Thyroid gland (tissue), 4 donors: Measurements from ENCODE around the gene FXYD2. TPM values are rescaled to one million over a fixed set of nuclear protein-coding genes. Genes with fewer than 3 reads are reported as not detected.

Experiments used
- DNase-seq, 2 donors: peaks; one replicate each; pipeline ENCODE4 v3.0.0-alpha.2; 2019
- H3K27ac ChIP-seq, 3 donors: fragments of 200-600 bp; sonication (generic); 1 replicate in 2 of 3; 2 replicates in 1 of 3; pipeline ENCODE4 v1.5.1; 2016 to 2019; ENCODE audit warnings: mild to moderate bottlenecking in 1 of 3, moderate library complexity in 1 of 3
- H3K27me3 ChIP-seq: fragments of 200-600 bp; sonication (generic); one replicate; pipeline ENCODE4 v1.5.1; 2019
- H3K36me3 ChIP-seq, 2 donors: fragments of 200-600 bp; sonication (generic); one replicate each; pipeline ENCODE4 v1.5.1; 2016 to 2019
- H3K4me1 ChIP-seq, 2 donors: fragments of 200-600 bp; sonication (generic); one replicate each; pipeline ENCODE4 v1.5.1; 2017 to 2019
- H3K4me3 ChIP-seq, 3 donors: fragments of 200-600 bp; sonication (generic); replicated peaks in 1 of 3; 1 replicate in 2 of 3; 2 replicates in 1 of 3; pipeline ENCODE4 v1.5.1; 2016; ENCODE audit warnings: mild to moderate bottlenecking in 1 of 3
- H3K9me3 ChIP-seq: fragments of 200-600 bp; sonication (generic); one replicate; pipeline ENCODE4 v1.5.1; 2017
- CTCF ChIP-seq, 6 experiments: fragments of 200-600 bp in 3 of 6; fragments of 450-650 bp in 3 of 6; sonication (generic) in 3 of 6; IDR thresholded peaks; one replicate each; pipeline ENCODE4 v1.5.1; 2016 to 2019; ENCODE audit warnings: antibody characterized with exemption in 6 of 6, mild to moderate bottlenecking in 2 of 6, inconsistent platforms in 1 of 6, moderate library complexity in 1 of 6
- POLR2A ChIP-seq, 2 donors: fragments of 450-650 bp; IDR thresholded peaks; one replicate each; pipeline ENCODE4 v1.6.1; 2017; ENCODE audit warnings: antibody characterized with exemption in 2 of 2, mild to moderate bottlenecking in 2 of 2, moderate library complexity in 1 of 2
- WGBS, 2 donors: methylation state at CpG; one replicate each; pipeline ENCODE4 v1.1.5; 2017; 5-methylcytosine and 5-hydroxymethylcytosine counted together
- intact Hi-C: fragments of 100-400 bp; cut with DNase I; formaldehyde crosslinking; loops from one replicate; pipeline ENCODE4 v1.15.1; 2023
- total RNA-seq, 4 donors: library from RNA; depleted of rRNA; stranded (reverse); fragments of >200 nt; gene quantifications; one replicate each; pipeline ENCODE4 v1.2.3, GENCODE V29; 2016

The FXYD2 gene
- total RNA-seq, 4 donors from 2014 or later, result 0.42 to 2.8 (median 1.5) TPM

GRCh38 chr11:117796456-117796871 lies 28.1 kb downstream of the FXYD2 start:
- peak overlapping the region in 2 of 3 donors; percentile 36 to 73 for H3K4me3 ChIP-seq
- H3K9me3 ChIP-seq, result no peaks in the 10 kb centered on the region
- H3K36me3 ChIP-seq, result no peaks in the 10 kb centered on the region
- peaks cover 9% of the 10 kb centered on the region for H3K27me3 ChIP-seq
- peaks cover 11 to 20% of the 10 kb centered on the region in 2 donors for H3K4me1 ChIP-seq
- TF ChIP-seq POLR2A (IDR thresholded peaks at IDR 0.05) (no peak), CTCF (IDR thresholded peaks at IDR 0.05) (no peak)
- WGBS, 2 donors, result 0 to 6% methylated on average over 18 to 23 of the region's 35 CpGs
- DNase-seq, result no peak
- intact Hi-C loops, result loop anchor here (5.0 kb wide), 1 partner anchor 369 kb away; no protein-coding TSS in a partner anchor
- no peak overlapping the region for H3K27ac ChIP-seq

- H3K27ac ChIP-seq, result no peak overlapping the region
- peak overlapping the region in 2 of 3 donors; percentile 36 to 73 for H3K4me3 ChIP-seq
- intact Hi-C loops, result loop anchor here (5.0 kb wide), 1 partner anchor 369 kb away; no protein-coding TSS in a partner anchor
- TF ChIP-seq CTCF (IDR thresholded peaks at IDR 0.05) (no peak), POLR2A (IDR thresholded peaks at IDR 0.05) (no peak)
- H3K4me1 ChIP-seq, result peaks cover 11 to 20% of the 10 kb centered on the region in 2 donors
- 8 to 22% methylated on average over 11 to 20 of the region's 53 CpGs for WGBS, 2 donors
- H3K9me3 ChIP-seq, result no peaks in the 10 kb centered on the region
- no peaks in the 10 kb centered on the region for H3K36me3 ChIP-seq
- peak in 1 of 2 donors; percentile 31 for DNase-seq
- peaks cover 9% of the 10 kb centered on the region for H3K27me3 ChIP-seq
Observed at GRCh38 chr11:117795638-117796455, 28.7 kb downstream of the FXYD2 start.

GRCh38 chr11:117794772-117795629 lies 29.5 kb downstream of the FXYD2 start:
- Histone ChIP-seq H3K4me3 (no peak overlapping the region), H3K27me3 (peaks cover 9% of the 10 kb centered on the region), H3K9me3 (no peaks in the 10 kb centered on the region), H3K27ac (no peak overlapping the region), H3K36me3 (no peaks in the 10 kb centered on the region), H3K4me1 (peaks cover 11 to 20% of the 10 kb centered on the region in 2 donors)
- intact Hi-C loops, result loop anchor here (5.0 kb wide), 1 partner anchor 368 kb away; no protein-coding TSS in a partner anchor
- WGBS, 2 donors, result 62 to 64% methylated on average over 29 of the region's 29 CpGs
- TF ChIP-seq CTCF (IDR thresholded peaks at IDR 0.05) (no peak), POLR2A (IDR thresholded peaks at IDR 0.05) (no peak)
- no peak for DNase-seq

- no peak overlapping the region for H3K4me3 ChIP-seq
- no peak for DNase-seq
- whole genome bisulfite sequencing, 2 donors, result 82 to 93% methylated on average over 10 of the region's 10 CpGs
Observed at GRCh38 chr11:117794135-117794534, 30.4 kb downstream of the FXYD2 start.

More at GRCh38 chr11:117794135-117794534, 30.4 kb downstream of the FXYD2 start:
- TF ChIP-seq CTCF (IDR thresholded peaks at IDR 0.05), result no peak
- no peak for TF ChIP-seq POLR2A (IDR thresholded peaks at IDR 0.05)
- peaks cover 11 to 20% of the 10 kb centered on the region in 2 donors for H3K4me1 ChIP-seq
- H3K27me3 ChIP-seq, result peaks cover 9% of the 10 kb centered on the region
- H3K27ac ChIP-seq, result no peak overlapping the region
- no peaks in the 10 kb centered on the region for H3K9me3 ChIP-seq
- intact Hi-C loops, result no loop called here
- H3K36me3 ChIP-seq, result no peaks in the 10 kb centered on the region
